SU-DHL-6 (cell line): ENCODE data around the gene PPP6C.

Experiments used
- CTCF ChIP-seq: fragments of 200-600 bp; sonication (generic); IDR thresholded peaks from one replicate; pipeline ENCODE4 v1.5.1; 2017; ENCODE audit warnings: antibody characterized with exemption, mild to moderate bottlenecking, low read length, moderate library complexity; ENCODE audit not compliant: insufficient read depth, poor library complexity, severe bottlenecking
- EZH2phosphoT487 ChIP-seq: fragments of 200-600 bp; sonication (generic), shearing (Covaris generic); conservative IDR thresholded peaks from 2 replicates; pipeline ENCODE4 v1.6.1; 2018; ENCODE audit warnings: mild to moderate bottlenecking, antibody characterized with exemption, low read length, moderate library complexity, mixed read lengths

- TF ChIP-seq CTCF (no peak), EZH2phosphoT487 (no peak)
Measured at GRCh38 chr9:125204477-125204876, 14.9 kb upstream of the PPP6C start.
